Fibroblast of skin of right biceps (primary cell): ENCODE data around the gene DIPK1B.
A peak's percentile ranks its signal among the peaks of the same experiment; 100 is the strongest.

Experiments
- DNase-seq: peaks from one replicate; pipeline ENCODE4 v3.0.0-alpha.2; 2013

Gene DIPK1B

GRCh38 chr9:136711751-136712689, at the start of gene DIPK1B:
DIPK1B (plus strand) TSS chr9:136712572; CDS start chr9:136712666, 94 bp downstream.
- no peak for DNase-seq

DNA sequence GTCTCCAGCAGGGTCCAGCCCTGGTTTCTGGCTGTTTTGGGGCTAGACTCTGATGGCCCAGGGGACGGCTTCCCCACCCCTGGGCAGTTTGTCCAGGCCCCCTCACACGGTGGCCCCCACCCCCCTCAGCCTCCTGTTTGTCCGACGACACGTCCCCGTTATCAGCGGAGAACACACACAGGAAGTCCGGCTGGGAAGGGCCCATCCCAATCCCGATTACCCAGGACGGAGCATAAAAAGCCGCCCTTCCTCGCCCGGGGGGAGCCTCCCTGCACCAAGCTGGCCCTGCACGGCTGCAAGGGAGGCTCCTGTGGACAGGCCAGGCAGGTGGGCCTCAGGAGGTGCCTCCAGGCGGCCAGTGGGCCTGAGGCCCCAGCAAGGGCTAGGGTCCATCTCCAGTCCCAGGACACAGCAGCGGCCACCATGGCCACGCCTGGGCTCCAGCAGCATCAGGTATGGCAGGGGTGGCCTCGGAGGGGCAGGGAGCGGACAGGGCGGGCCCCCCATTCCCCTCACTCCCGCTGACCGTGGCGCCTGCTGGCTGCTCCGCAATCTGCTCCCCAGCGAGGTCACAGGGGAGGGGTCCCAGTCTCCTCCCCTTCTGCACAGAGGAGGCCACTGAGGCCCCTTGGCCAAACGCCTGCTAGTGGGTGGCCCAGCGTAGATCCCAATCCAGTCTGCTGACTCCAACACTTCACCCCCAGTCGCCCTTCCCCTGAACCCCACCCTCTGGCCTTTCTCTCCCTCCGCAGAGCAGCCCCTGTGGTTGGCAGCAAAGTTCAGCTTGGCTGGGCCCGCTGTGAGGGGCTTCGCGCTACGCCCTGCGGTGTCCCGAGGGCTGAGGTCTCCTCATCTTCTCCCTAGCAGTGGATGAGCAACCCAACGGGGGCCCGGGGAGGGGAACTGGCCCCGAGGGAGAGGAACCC, 49.5 kb upstream of the DIPK1B start, which contains the start of gene EGFL7:
EGFL7 (plus strand) TSS at position 261 of the 926 bp plus-strand sequence. CDS start 5,367 bp downstream, outside the sequence.
- no peak for DNase-seq

DNA sequence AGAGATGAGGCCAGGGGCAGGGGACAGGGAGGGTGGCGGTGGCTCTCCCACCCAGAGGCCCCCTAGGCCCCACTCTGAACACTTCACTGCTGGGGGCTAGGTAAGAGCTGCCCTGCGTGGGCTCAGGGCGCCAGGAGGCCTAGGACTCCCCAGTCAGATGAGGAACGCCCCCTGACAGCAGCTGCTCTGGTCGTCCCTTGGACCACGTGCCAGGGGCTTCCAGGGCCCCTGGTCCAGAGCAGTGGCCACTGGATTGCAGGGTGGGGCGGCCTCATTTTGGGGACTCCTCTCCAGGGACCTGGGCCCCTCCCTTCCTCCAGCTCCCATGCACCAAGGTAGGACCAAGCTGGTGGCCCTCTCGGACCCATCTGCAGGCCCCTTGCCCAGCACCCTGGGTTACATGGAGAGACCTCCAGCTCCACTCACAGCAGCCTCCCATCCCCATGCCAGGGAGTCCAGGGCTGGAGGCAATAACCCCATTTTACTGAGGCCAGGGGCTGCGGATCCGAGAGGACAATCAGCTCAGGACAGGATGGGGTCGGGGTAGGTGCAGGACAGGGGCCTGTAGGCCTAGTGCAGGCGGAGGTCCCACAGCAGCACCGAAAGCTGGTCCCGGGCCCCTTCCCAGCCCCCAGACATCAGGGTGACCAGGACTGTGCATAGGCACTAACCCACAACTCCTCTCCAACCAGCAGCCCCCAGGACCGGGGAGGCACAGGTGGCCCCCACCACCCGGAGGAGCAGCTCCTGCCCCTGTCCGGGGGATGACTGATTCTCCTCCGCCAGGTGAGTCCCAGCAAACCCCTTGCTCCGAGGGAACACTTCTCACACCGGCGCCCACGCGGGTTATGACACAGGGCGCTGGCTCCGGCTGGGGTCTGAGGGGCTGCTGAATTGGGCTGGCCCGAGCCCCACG, 48.1 kb upstream of the DIPK1B start:
- DNase-seq, result no peak

DNA sequence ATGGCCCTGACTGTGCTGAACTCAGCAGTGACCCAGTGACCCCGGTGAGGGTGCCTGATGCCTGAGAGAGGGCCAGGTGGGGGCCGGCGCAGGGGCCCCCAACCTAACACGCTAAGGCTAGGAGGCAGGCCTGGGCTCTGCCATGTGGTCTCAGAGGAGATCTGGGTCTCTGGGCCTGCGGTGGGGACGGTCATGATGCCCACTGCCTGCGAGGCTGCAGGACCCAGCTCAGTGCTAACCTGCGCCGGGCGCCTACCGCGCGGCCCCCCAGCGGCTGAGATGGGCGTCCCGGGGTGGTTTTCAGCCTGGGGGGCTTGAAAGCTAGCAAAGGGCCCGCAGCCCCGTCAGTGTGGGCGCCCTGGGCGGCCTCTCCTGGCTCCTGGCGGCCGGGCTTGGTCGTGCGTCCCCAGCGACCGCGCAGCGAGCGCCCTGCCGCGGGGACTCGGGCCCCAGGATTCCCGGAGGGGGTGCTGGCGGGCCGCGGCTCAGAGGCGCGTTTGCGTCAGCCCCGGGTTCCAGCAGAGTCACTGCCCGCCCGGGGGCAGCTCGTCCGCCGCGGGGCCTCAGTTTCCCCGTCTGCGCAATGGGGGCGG, 47.2 kb upstream of the DIPK1B start:
- peak; percentile 25 for DNase-seq

GRCh38 chr9:136665704-136666371, 46.5 kb upstream of the DIPK1B start:
- peak; percentile 8 for DNase-seq

- no peak for DNase-seq
These were observed 45.8 kb upstream of the DIPK1B start for GRCh38 chr9:136666372-136667213.

DNA sequence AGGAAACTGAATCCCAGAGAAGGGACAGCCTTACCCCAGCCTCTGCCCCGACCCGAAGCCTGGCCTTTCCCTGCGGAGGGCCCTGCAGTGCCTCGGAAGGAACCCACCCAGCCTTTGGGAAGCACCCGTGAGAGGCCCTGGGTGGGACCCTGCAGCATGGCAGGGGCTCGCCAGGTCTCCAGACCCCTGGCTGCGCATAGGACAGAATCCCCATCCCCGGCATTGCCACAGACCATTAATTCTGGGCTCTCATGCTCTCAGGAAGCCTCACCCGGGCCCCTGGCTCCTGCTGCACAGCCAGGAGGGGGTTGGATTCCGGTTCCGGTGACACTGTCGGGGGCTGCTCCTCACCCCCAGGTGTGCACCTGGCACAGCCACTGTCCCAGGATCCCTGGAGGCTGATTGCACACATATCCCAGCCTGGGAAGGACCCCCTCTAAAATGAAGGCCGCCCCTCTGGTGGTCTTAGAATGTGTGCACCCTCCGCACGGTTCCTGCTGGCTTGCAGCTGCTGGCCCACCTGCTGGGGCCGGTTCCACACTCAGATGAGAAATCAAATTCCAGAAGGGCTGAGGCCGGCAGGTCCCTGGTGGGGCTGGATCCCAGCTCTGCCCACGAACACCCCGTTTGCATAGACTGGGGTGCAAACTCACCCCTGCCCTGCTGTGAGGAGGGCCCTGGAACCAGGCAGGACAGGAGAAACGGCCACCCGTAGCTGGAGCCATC, 45.0 kb upstream of the DIPK1B start:
- no peak for DNase-seq

DNA sequence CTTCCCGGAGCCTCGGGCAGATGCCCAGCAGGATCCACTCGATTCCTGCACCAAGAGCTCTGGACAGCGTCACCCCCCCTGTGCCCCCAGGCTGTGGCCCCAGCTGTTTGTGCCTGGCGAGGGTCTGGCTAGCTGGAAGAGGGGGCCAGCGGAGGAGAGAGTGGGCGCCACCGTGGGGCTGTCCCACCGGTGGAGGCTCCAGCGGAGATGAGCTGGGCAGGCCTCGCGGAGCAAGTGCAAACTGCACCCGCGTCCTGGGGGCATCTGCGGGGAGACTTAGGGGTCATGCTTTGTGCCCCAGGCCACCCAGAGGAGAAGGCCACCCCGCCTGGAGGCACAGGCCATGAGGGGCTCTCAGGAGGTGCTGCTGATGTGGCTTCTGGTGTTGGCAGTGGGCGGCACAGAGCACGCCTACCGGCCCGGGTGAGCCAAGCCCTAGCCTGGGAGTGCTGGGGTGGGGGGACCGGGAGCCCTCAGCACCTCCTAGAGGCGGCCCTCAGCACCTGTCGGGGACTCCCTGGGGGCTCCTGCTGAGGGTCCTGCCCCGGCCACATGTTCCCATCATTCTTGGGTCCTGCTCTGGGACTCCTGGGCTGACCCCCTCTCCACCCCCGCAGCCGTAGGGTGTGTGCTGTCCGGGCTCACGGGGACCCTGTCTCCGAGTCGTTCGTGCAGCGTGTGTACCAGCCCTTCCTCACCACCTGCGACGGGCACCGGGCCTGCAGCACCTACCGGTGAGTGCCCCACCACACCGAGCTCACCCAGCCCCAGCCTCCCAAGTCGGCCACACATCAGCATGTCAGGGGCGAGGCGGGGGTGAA, 44.2 kb upstream of the DIPK1B start:
- DNase-seq, result no peak

DNA sequence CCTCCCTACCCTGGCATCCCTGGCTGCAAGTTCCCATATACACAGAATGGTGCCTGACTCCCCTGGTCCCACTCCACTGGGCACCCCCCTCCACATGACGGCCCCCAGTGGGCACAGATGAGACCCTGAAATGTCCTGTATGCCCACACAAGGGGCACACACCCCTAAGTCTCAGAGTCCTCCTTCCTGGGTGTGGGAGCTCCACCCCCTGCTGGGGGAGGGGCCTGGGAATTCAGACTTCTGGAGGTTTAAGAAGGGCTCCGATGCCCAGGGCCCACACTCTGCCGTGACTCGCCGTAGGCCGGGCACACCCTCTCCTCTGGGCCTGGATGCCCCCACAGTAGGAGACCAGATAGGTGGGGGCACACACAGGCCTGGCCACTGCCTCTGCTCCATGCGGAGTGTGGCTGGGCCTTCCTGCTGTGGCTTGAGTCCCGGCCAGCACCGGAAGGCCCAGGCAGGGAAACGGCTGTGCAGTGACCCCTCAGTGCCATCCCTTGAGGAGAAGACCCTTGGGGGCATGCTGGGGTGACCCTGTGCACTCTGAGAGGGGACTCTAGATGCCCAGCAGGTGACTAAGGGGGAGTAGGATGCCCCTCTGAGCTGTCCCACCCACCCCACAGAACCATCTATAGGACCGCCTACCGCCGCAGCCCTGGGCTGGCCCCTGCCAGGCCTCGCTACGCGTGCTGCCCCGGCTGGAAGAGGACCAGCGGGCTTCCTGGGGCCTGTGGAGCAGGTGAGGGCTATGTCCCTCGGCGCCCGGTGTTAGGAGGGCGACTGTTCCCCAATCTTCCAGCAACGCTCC, 43.2 kb upstream of the DIPK1B start:
- no peak for DNase-seq

- no peak for DNase-seq
These were observed 42.4 kb upstream of the DIPK1B start for GRCh38 chr9:136669791-136670464.

- DNase-seq, result no peak
These were observed 41.7 kb upstream of the DIPK1B start for GRCh38 chr9:136670576-136671253.

- DNase-seq, result no peak
These were observed 41.1 kb upstream of the DIPK1B start for GRCh38 chr9:136671254-136671614.

- no peak for DNase-seq
These were observed 40.5 kb upstream of the DIPK1B start for GRCh38 chr9:136671646-136672430.

GRCh38 chr9:136672431-136673087, 39.8 kb upstream of the DIPK1B start:
- DNase-seq, result no peak
